Coronary artery (tissue), 2 donors: ENCODE data around the gene AZIN2.

ENCODE experiments used
- DNase-seq: peaks from one replicate; pipeline ENCODE4 v3.0.0-alpha.2; 2017; ENCODE audit warnings: low spot score
- H3K27ac ChIP-seq, 2 donors: fragments of 200-600 bp; sonication (generic); one replicate each; pipeline ENCODE4 v1.5.1; 2016 to 2019
- H3K4me3 ChIP-seq: fragments of 200-600 bp; sonication (generic); 2 replicates; pipeline ENCODE4 v1.5.1; 2016; ENCODE audit warnings: mild to moderate bottlenecking, moderate library complexity
- TF ChIP-seq, protein P1 (sequence below): fragments of 200-600 bp; sonication (generic); IDR thresholded peaks from one replicate; pipeline ENCODE4 v1.5.1; 2019; ENCODE audit warnings: antibody characterized with exemption

Gene AZIN2

DNA sequence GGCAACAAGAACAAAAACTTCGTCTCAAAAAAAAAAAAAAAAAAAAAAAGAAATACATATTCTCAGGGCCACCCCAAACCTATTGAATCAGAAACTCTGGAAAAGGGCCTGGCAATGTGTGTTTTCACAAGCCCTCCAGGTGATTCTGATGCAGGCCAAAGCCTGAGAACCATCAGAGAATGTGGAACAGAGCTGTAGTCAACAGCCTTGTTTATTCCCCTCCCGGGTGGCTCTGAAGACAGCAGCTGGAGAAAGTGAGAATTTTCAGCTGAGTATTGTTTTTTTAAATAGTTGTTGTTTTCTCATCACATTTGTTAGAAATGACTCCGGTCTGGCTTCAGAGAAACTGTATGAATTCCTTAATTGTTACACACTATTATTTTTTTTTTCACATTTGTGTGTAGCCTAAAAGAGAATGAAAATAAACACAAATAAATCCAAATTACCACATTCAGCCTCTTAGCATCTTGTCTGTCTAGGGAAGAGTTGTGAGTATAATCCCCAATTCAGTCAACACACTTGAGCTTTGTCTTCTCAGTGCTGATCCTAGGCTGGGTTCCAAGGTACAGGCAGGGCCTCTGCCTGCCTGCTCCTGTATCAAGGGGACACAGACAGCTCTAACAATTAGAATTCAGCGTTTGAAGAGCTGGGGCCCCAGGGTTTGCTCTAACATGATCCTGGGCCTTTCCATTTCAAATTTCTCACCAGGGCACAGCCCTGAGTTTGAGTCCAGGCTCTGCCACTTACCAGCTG, 6.6 kb upstream of the AZIN2 start:
- DNase-seq = no peak
- H3K27ac ChIP-seq = no peak overlapping the region
- H3K4me3 ChIP-seq = no peak overlapping the region
- TF ChIP-seq, protein P1, sequence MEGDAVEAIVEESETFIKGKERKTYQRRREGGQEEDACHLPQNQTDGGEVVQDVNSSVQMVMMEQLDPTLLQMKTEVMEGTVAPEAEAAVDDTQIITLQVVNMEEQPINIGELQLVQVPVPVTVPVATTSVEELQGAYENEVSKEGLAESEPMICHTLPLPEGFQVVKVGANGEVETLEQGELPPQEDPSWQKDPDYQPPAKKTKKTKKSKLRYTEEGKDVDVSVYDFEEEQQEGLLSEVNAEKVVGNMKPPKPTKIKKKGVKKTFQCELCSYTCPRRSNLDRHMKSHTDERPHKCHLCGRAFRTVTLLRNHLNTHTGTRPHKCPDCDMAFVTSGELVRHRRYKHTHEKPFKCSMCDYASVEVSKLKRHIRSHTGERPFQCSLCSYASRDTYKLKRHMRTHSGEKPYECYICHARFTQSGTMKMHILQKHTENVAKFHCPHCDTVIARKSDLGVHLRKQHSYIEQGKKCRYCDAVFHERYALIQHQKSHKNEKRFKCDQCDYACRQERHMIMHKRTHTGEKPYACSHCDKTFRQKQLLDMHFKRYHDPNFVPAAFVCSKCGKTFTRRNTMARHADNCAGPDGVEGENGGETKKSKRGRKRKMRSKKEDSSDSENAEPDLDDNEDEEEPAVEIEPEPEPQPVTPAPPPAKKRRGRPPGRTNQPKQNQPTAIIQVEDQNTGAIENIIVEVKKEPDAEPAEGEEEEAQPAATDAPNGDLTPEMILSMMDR = no peak

DNA sequence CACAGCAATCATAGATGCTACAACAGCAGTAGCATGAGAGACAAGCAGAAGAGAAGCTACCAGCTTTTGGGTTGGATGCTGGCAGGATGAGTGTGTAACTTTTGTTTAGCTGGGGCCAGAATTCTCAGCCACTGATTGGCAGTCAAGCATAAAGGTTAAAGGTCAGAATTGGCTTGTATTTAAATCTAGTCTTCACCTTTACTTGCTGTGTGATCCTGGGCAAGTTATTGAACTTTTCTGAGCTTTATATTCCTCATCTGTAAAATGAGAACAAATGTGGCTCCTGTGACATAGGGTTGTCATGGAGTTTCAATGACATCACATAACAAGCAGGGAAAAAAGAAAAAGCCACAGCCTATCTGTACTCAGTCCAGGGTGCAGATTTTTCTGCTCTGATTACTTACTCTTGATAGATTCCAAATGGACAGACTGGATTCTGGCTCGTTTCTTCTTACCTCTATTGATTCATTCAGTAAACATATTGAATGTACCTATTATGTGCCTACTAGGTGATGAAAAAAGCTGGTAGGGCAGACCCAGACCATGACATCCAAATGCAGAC, 2.8 kb upstream of the AZIN2 start:
- Histone ChIP-seq H3K27ac (no peak overlapping the region), H3K4me3 (no peak overlapping the region)
- no peak for DNase-seq
- TF ChIP-seq, protein P1 = no peak

DNA sequence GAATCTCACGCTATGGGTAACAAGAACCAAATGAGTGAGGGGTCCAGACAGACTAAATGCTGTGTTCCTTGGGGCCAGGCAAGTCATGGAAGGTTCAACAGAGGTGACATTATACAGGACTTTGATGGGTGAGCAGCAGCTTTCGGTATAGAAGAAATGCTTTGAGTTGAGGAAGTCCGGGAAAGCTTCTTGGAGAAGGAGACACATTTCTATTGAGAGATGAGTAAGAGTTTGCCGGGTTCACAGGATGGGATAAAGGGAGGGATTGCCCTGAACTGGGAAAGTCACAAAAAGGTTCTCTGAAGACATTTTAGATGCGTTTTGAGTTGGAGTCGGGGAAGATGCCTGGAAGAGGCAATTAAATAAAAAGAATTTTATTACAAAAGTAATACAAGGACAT, 580 bp upstream of the AZIN2 start:
- no peak for DNase-seq
- TF ChIP-seq, protein P1 = no peak
- no peak overlapping the region for H3K27ac ChIP-seq
- H3K4me3 ChIP-seq = peak overlapping the region; percentile 83

DNA sequence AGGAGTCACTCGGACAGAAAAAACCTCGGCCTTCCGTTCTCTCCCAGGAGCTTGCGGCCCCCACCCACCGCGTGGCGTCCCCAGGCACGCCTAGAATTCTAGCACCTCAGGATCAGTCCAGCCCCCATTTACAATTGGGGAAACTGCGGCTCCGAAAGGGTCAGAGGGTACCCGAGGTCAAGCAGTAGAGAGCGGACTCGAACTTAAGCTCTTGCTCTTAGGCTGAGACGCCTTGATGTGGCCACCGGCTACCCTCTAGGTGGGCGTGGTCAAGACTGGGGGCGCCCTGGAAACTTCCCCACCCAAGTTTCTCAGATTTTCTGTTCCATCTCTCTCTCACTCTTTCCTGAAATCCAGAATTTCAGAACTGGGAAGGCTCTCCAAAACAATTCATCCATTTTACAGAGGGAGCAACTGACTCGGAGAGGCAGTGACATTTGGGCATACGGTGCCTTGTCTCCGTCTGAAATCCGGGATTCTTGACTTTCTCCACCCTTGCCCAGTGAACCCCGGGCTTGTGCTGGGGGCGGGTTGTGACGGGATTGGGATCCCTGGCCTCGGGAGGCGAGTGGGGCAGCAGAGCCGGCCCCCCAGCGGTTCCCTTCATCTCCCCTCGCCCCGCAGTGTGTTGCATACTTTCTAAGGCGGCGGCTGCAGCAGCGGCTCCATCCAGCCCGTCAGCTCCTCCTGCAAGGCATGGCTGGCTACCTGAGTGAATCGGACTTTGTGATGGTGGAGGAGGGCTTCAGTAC, 777 bp downstream of the AZIN2 start:
- TF ChIP-seq, protein P1 = no peak
- H3K27ac ChIP-seq = peak overlapping the region; percentile 24 to 60
- no peak for DNase-seq
- H3K4me3 ChIP-seq = peak overlapping the region; percentile 83

DNA sequence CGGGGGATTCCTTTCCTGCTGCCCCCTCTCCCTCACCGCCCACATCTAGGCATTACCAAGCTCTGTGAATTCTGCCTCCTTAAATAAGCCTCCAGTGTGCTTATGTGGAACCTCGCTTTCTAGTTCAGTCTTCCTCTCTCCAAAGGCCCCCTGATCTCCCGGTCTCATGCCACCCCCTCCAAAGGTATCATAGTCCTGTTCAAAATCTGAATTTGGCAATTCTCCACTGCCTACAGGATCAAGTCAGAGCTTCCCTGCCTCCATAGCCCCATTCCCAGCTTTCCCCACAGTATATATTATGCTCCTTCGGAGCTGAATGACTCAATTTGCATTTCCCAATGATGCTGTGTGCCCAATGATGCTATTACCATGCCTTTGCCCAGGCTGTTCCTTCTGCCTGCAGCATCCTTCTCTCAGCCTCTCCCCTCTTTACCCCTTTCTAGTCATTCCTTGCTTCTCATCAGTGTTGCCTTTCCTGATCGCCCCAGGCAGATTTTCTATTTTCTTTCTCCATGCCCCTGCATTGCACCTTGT, 1.7 kb downstream of the AZIN2 start:
- TF ChIP-seq, protein P1 = no peak
- Histone ChIP-seq H3K4me3 (no peak overlapping the region), H3K27ac (no peak overlapping the region)
- DNase-seq = no peak

DNA sequence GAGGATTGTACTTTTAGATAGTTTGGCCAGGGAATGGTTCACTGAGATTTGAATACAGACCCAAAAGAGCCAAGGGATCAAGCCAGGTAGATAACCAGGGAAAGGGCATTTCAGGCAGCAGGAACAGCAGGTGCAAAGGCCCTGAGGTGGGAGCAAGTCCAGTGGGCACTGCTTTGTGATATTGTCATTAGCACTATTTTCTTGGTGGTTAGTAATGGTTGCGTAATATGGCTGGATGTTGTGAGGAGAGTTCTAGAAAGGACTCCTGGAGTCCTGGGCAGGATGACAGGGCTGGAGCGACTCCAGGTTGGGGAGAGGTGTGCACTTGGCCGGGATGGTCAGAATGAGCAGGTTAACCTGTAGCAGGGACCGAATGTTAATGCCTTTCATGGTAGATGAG, 4.4 kb downstream of the AZIN2 start:
- TF ChIP-seq, protein P1 = no peak
- no peak for DNase-seq
- H3K27ac ChIP-seq = no peak overlapping the region
- no peak overlapping the region for H3K4me3 ChIP-seq
